Uterus (tissue), 2 donors: ENCODE measurements around the gene RFX4.

Source experiments
- CTCF ChIP-seq, 4 experiments: fragments of 200-600 bp in 2 of 4; fragments of 450-650 bp in 2 of 4; sonication (generic) in 2 of 4; IDR thresholded peaks; one replicate each; pipeline ENCODE4 v1.5.1; 2016 to 2019; ENCODE audit warnings: antibody characterized with exemption in 4 of 4, mild to moderate bottlenecking in 2 of 4, moderate library complexity in 1 of 4
- POLR2A ChIP-seq, 2 donors: fragments of 450-650 bp; IDR thresholded peaks; one replicate each; pipeline ENCODE4 v1.6.1; 2016; ENCODE audit warnings: antibody characterized with exemption in 2 of 2, mild to moderate bottlenecking in 1 of 2, moderate library complexity in 1 of 2

GRCh38 chr12:106741247-106741646, 158.4 kb downstream of the RFX4 start:
- TF ChIP-seq POLR2A (IDR thresholded peaks at IDR 0.05) (no peak), CTCF (IDR thresholded peaks at IDR 0.05) (no peak)
